ENCODE measurements around the gene MAPK9. TPM values are rescaled to one million over a fixed set of nuclear protein-coding genes. Genes with fewer than 3 reads are reported as not detected.

MAPK9 gene
- polyA plus RNA-seq, 1 donor from 2014 or later, result 19.4 TPM

DNA sequence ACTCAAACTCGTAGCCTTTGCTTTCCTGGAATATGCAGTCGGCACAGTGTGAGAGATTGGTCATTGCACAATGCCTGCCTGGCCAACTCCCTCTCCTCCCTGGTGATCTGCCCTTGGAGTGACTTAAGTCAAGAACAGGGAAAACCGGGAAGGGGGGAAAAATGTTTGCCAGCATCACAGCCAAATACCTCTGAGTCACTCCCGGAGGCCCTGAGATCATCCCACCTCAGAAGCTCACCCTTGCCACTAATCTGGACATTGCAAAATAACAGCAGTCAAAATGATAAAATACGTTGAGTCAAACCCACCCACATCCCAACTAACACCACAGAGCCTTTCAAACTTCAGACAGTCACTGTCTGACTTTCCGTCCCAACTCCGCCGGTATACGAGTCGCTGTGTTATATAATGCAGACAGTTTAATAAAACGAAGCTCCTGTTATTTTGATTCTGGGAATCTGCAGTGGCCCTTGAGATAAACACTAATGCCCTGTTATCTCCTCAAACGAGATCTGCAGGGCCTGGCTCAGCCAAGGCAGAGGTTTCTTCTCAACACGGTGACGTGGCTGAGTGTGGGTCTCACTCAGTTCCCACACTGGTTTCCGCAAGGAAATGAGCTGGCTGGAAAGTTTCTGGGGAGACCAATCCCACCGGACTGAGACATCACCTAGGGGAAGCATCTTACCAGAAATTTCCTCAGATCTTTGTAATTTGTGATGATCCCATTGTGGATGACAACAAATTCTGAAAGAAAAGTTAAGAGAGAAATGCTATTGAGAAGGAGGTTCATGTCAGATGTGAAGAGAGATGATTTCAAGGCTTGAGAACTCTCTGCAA, 39.1 kb upstream of the MAPK9 start:
- Mint-ChIP-seq H3K9me3 (no peaks in the 10 kb centered on the region), H3K36me3 (no peaks in the 10 kb centered on the region), H3K4me3 (no peak overlapping the region), H3K27ac (no peak overlapping the region), H3K27me3 (peaks cover 4% of the 10 kb centered on the region), H3K4me1 (no peaks in the 10 kb centered on the region)

DNA sequence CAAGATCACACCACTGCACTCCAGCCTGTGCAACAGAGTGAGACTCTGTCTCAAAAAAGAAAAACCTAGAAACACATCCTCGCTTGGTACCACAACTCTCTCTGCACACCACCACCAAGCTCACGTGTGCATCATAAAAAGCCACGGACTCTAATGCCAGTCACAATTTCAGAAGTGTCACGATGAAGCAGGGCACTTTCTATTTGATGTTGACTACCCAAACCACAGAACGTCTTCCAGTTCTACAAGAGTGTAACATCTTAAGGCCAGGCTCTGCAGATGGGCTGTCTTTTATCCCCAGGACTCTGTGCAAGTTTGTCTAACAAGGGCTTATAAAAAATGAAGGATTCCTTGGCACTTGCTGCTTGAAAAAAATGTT, 38.4 kb upstream of the MAPK9 start:
- H3K4me3 Mint-ChIP-seq, result no peak overlapping the region
- no peaks in the 10 kb centered on the region for H3K4me1 Mint-ChIP-seq
- no peaks in the 10 kb centered on the region for H3K9me3 Mint-ChIP-seq
- no peak overlapping the region for H3K27ac Mint-ChIP-seq
- H3K27me3 Mint-ChIP-seq, result peaks cover 4% of the 10 kb centered on the region
- H3K36me3 Mint-ChIP-seq, result no peaks in the 10 kb centered on the region

DNA sequence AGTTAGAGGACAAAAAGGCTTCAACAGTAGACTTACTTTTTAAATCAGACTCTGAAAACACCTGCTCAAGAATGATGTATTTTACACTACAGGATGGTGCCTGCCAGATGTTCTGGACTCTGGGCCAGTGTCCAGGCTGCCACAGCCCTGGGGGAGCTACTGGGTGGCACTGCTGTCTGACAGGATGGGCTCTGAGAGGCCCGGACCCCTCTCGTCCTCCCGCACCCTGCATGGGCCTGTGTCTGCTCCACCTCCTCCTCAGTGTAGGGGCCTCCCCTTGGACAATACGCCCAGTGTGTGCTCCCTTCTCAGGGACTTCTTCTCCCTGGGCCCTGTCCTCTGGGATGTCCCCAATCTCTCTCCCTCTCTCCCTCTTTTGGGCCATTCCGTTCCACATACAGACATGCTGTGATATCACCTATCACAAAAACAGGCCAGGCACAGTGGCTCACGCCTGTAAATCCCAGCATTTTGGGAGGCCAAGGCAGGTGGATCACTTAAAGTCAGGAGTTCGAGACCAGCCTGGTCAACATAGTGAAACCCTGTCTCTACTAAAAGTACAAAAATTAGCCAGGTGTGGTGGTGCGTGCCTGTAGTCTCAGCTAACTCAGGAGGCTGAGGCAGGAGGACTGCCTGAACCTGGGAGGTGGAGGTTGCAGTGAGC, 37.9 kb upstream of the MAPK9 start:
- Mint-ChIP-seq H3K4me1 (no peaks in the 10 kb centered on the region), H3K27me3 (peaks cover 4% of the 10 kb centered on the region), H3K36me3 (no peaks in the 10 kb centered on the region), H3K9me3 (no peaks in the 10 kb centered on the region), H3K27ac (no peak overlapping the region), H3K4me3 (no peak overlapping the region)

DNA sequence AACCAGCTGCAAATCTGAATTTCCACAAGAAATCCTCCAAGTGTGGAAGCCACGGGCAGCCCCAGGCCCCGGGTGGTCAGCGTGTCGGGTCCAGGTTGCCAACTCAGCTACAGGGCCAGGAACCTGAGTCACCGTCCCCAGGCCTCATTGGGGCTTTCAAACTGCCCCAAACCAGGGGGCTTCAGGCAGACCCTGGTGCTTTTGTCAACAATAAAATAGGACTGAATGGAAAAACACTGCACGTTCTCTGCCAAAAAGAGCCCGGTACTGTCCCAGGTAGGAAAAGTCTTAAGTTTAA, 37.2 kb upstream of the MAPK9 start:
- Mint-ChIP-seq H3K4me3 (no peak overlapping the region), H3K27me3 (peaks cover 4% of the 10 kb centered on the region), H3K4me1 (no peaks in the 10 kb centered on the region), H3K9me3 (no peaks in the 10 kb centered on the region), H3K36me3 (no peaks in the 10 kb centered on the region), H3K27ac (no peak overlapping the region)

GRCh38 chr5:180328296-180329137, 36.6 kb upstream of the MAPK9 start:
- Mint-ChIP-seq H3K4me3 (no peak overlapping the region), H3K36me3 (no peaks in the 10 kb centered on the region), H3K9me3 (no peaks in the 10 kb centered on the region), H3K27me3 (peaks cover 4% of the 10 kb centered on the region), H3K27ac (peak overlapping the region in 1 of 3 donors; percentile 43), H3K4me1 (no peaks in the 10 kb centered on the region)

- no peak overlapping the region for H3K4me3 Mint-ChIP-seq
- no peaks in the 10 kb centered on the region for H3K36me3 Mint-ChIP-seq
- no peaks in the 10 kb centered on the region for H3K27me3 Mint-ChIP-seq
- no peak overlapping the region for H3K27ac Mint-ChIP-seq
- no peaks in the 10 kb centered on the region for H3K9me3 Mint-ChIP-seq
- no peaks in the 10 kb centered on the region for H3K4me1 Mint-ChIP-seq
Observed at GRCh38 chr5:180326989-180327565, 35.2 kb upstream of the MAPK9 start.

GRCh38 chr5:180324601-180324950, 32.7 kb upstream of the MAPK9 start:
- Mint-ChIP-seq H3K36me3 (no peaks in the 10 kb centered on the region), H3K27me3 (no peaks in the 10 kb centered on the region), H3K27ac (peak overlapping the region in 1 of 3 donors; percentile 14), H3K4me1 (no peaks in the 10 kb centered on the region), H3K4me3 (no peak overlapping the region), H3K9me3 (no peaks in the 10 kb centered on the region)

- Mint-ChIP-seq H3K36me3 (no peaks in the 10 kb centered on the region), H3K27ac (peak overlapping the region in 1 of 3 donors; percentile 14), H3K9me3 (no peaks in the 10 kb centered on the region), H3K4me1 (no peaks in the 10 kb centered on the region), H3K4me3 (no peak overlapping the region), H3K27me3 (no peaks in the 10 kb centered on the region)
Observed at GRCh38 chr5:180323941-180324600, 32.2 kb upstream of the MAPK9 start.

DNA sequence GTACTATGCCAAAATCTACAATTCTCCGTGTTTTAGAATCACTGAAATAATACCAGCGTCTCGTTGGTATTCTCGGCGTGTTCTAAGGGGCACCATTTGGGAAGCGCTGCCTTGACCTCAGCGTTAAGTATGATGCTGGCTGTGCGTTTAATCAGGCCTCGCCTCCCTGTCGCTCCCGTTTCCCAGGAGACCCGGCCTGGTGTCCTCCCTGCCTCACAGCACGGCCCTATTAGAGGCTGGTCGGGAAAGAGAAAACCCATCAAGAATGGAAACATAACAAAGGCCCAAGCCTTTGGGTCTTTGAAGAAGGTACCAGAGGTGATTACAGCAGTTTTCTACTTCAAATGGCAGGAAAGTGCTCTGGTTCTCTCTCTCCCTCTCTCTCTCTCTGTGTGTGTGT, 31.3 kb upstream of the MAPK9 start:
- Mint-ChIP-seq H3K4me1 (no peaks in the 10 kb centered on the region), H3K4me3 (no peak overlapping the region), H3K9me3 (no peaks in the 10 kb centered on the region), H3K27ac (no peak overlapping the region), H3K27me3 (peaks cover 2% of the 10 kb centered on the region), H3K36me3 (no peaks in the 10 kb centered on the region)

- H3K27me3 Mint-ChIP-seq, result peaks cover 3% of the 10 kb centered on the region
- no peaks in the 10 kb centered on the region for H3K9me3 Mint-ChIP-seq
- H3K27ac Mint-ChIP-seq, result no peak overlapping the region
- peaks cover 0 to 3% (median 2%) of the 10 kb centered on the region in 3 donors for H3K4me1 Mint-ChIP-seq
- no peaks in the 10 kb centered on the region for H3K36me3 Mint-ChIP-seq
- no peak overlapping the region for H3K4me3 Mint-ChIP-seq
Observed at GRCh38 chr5:180318456-180319089, 26.7 kb upstream of the MAPK9 start.

DNA sequence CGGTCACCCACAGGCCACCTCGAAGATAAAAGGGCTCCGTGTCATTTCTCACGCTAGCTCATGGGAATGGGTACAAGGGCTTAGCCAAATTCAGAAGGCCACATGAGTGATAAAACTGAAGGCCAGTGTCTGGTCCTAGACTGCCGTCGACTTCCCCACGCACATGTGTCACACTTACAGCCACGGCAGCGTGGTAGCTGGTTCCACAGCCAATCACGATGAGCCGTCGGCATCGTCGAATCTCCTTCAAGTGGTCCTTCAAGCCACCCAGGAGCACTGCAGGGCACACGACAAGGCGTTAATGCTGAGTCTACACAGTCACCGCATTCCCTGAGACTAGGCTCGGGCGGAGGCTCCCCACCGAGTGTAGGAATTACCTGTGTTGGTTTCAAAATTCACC, 24.7 kb upstream of the MAPK9 start:
- Mint-ChIP-seq H3K4me1 (peaks cover 0 to 3% (median 2%) of the 10 kb centered on the region in 3 donors), H3K27ac (no peak overlapping the region), H3K4me3 (no peak overlapping the region), H3K9me3 (no peaks in the 10 kb centered on the region), H3K36me3 (no peaks in the 10 kb centered on the region), H3K27me3 (peaks cover 3% of the 10 kb centered on the region)

GRCh38 chr5:180315762-180316212, 23.9 kb upstream of the MAPK9 start:
- Mint-ChIP-seq H3K36me3 (no peaks in the 10 kb centered on the region), H3K27me3 (peaks cover 3% of the 10 kb centered on the region), H3K27ac (peak overlapping the region in 1 of 3 donors; percentile 76)

DNA sequence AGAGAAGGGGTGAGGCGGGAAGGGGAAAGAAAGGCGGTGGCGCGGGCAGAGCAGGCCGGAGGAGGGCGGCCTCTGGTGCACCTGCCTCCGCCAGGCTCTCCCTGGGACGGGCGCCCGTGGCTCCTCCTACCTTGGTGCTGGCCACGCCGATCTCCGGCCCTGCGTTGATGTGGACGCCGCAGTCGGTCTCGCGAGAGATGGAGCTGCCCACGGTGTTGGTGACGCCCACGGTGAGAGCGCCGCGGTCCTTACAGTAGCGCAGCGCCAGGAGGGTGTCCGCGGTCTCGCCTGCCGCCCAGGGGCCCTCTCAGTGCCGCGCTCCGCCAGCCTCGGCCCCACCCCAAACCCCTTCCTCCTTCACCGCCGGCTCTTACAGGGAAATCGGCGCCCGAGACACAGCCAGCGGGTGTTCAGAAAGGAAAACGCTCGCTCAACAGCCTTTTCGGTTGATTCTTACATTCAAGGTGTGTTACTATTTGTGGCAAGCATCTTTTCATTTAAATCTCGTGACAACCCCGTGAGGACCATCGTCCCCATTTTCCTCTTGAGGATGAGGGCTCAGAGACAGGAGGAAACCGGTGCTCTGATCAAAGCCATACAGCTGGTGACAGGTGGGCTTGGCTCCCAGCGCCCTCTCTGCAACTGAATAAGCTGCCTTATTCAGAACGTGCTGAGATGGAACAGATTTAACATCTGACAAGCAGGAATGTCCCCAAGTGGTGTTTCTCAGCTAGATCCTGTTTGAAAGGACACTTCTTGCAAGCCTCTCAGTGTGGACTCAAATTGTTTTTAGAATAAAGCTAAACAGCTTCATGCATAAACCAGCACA, 22.0 kb upstream of the MAPK9 start:
- peaks cover 3% of the 10 kb centered on the region for H3K27me3 Mint-ChIP-seq
- no peaks in the 10 kb centered on the region for H3K36me3 Mint-ChIP-seq
- H3K27ac Mint-ChIP-seq, result peak overlapping the region in 1 of 3 donors; percentile 63
- H3K4me3 Mint-ChIP-seq, result peak overlapping the region in 3 of 4 donors; percentile 20 to 85 (median 78)
- H3K4me1 Mint-ChIP-seq, result peaks cover 0 to 3% (median 2%) of the 10 kb centered on the region in 3 donors
- H3K9me3 Mint-ChIP-seq, result no peaks in the 10 kb centered on the region

More at GRCh38 chr5:180315762-180316212, 23.9 kb upstream of the MAPK9 start:
- H3K9me3 Mint-ChIP-seq, result no peaks in the 10 kb centered on the region
- peak overlapping the region in 1 of 4 donors; percentile 17 for H3K4me3 Mint-ChIP-seq
- peaks cover 0 to 3% (median 2%) of the 10 kb centered on the region in 3 donors for H3K4me1 Mint-ChIP-seq

Data from IgD-negative memory B cell (primary cell).